A549 (cell line): Measurements from ENCODE around the gene HNF4A. TPM values are rescaled to one million over a fixed set of nuclear protein-coding genes. Genes with fewer than 3 reads are reported as not detected.

Experiments
- ATAC-seq, 2 experiments: fragments of 200-7000 bp in 1 of 2; fragments of >200 bp in 1 of 2; cut with Nextera tagmentation in 1 of 2; cut with Tn5 transposase in 1 of 2; 3 replicates each; pipeline versions ENCODE4 v1.8.0 to v1.9.1; 2018 to 2020; ENCODE audit warnings: mild to moderate bottlenecking in 1 of 2, moderate library complexity in 1 of 2
- CTCF ChIA-PET: fragments of 300-600 bp; sonication (Branson Sonifier 250); formaldehyde crosslinking; extraction: SDS; loops from one replicate; lab custom pipeline; 2021; ENCODE audit warnings: antibody characterized with exemption, inconsistent platforms; lab: Yijun Ruan, JAX
- POLR2A ChIA-PET: fragments of 350-600 bp; formaldehyde crosslinking; extraction: SDS; loops from one replicate; lab custom pipeline; 2021; ENCODE audit warnings: antibody characterized with exemption, inconsistent platforms; lab: Yijun Ruan, JAX
- DNase-seq, 2 experiments: peaks; one replicate each; pipeline versions ENCODE4 v3.0.0 to v3.0.0-alpha.2; 2011 to 2016; ENCODE audit warnings: low read depth in 1 of 2, low spot score in 1 of 2
- FAIRE-seq: peaks from 2 replicates; lab custom pipeline; 2011; peaks lifted over from hg19 to GRCh38; lab: Jason Lieb, UNC
- H3K27ac ChIP-seq, 2 experiments: fragments of >200 bp; sonication (Bioruptor Twin); formaldehyde crosslinking; 3 replicates each; pipeline ENCODE4 v1.5.1; 2016 to 2017
- H3K4me1 ChIP-seq: fragments of >200 bp; sonication (Bioruptor Twin); formaldehyde crosslinking; 3 replicates; pipeline ENCODE4 v1.6.1; 2016
- H3K4me2 ChIP-seq: fragments of >200 bp; sonication (Bioruptor Twin); formaldehyde crosslinking; 3 replicates; pipeline ENCODE4 v1.6.1; 2016
- H3K4me3 ChIP-seq: fragments of >200 bp; sonication (Bioruptor Twin); formaldehyde crosslinking; 3 replicates; pipeline ENCODE4 v1.5.1; 2016
- H3K9me3 ChIP-seq: fragments of >200 bp; sonication (Bioruptor Twin); formaldehyde crosslinking; 3 replicates; pipeline ENCODE4 v1.6.1; 2016
- ATOH8 ChIP-seq: fragments of 250-450 bp; sonication (Bioruptor Pico); IDR thresholded peaks from 2 replicates; pipeline ENCODE4 v1.5.0; 2020; ENCODE audit warnings: low read depth, mild to moderate bottlenecking, moderate library complexity
- FOSL2 ChIP-seq, 2 experiments: fragments of 450-650 bp in 1 of 2; fragments of >200 bp in 1 of 2; sonication (Bioruptor Twin) in 1 of 2; formaldehyde crosslinking; IDR thresholded peaks; 2 replicates each; pipeline versions ENCODE4 v1.5.0 to v1.6.1; 2016 to 2020; ENCODE audit warnings: mild to moderate bottlenecking in 1 of 2, moderate library complexity in 1 of 2
- GATA3 ChIP-seq: IDR thresholded peaks from 2 replicates; pipeline ENCODE4 v1.6.1; 2012; ENCODE audit warnings: borderline replicate concordance
- HMGXB4 ChIP-seq: fragments of 250-450 bp; sonication (Bioruptor Pico); IDR thresholded peaks from 2 replicates; pipeline ENCODE4 v1.5.0; 2021; ENCODE audit warnings: mild to moderate bottlenecking, moderate library complexity, borderline replicate concordance
- HOXB5 ChIP-seq: fragments of 250-450 bp; sonication (Bioruptor Pico); IDR thresholded peaks from 2 replicates; pipeline ENCODE4 v1.5.0; 2020; ENCODE audit warnings: mild to moderate bottlenecking, moderate library complexity
- JUNB ChIP-seq: fragments of >200 bp; sonication (Bioruptor Twin); formaldehyde crosslinking; IDR thresholded peaks from 2 replicates; pipeline ENCODE4 v1.6.1; 2016
- MYC ChIP-seq: IDR thresholded peaks from 2 replicates; pipeline ENCODE4 v1.6.1; 2012; ENCODE audit warnings: mild to moderate bottlenecking, inconsistent platforms, low read length, improper control_type of control experiment, borderline replicate concordance
- REST ChIP-seq: fragments of 200-600 bp; sonication (generic); IDR thresholded peaks from 2 replicates; pipeline ENCODE4 v1.6.1; 2016; ENCODE audit warnings: antibody characterized with exemption, mild to moderate bottlenecking, moderate library complexity
- SMC3 ChIP-seq: fragments of >200 bp; sonication (Bioruptor Twin); formaldehyde crosslinking; IDR thresholded peaks from 3 replicates; pipeline ENCODE4 v1.6.1; 2018; ENCODE audit warnings: inconsistent platforms
- WGBS: methylation state at CpG from one replicate; pipeline ENCODE4 v1.1.6; 2017; ENCODE audit errors: missing lambda C conversion rate; 5-methylcytosine and 5-hydroxymethylcytosine counted together
- polyA plus RNA-seq, 4 experiments: library from polyadenylated mRNA; depleted of rRNA in 3 of 4; stranded (reverse); fragments of >200 nt; fragmentation: RNase III in 1 of 4; extraction: RNeasy Plus Mini Kit Qiagen cat#74134 plus additional on column Dnase treatment in 1 of 4; gene quantifications; 2 replicates in 3 of 4; 3 replicates in 1 of 4; pipeline ENCODE4 v1.2.3, GENCODE V29; 2011 to 2017
- TF ChIP-seq, protein P1 (sequence below): IDR thresholded peaks from 2 replicates; pipeline ENCODE4 v1.6.1; 2012
- TF ChIP-seq, protein P2 (sequence below): fragments of >200 bp; sonication (Bioruptor Twin); formaldehyde crosslinking; IDR thresholded peaks from 2 replicates; pipeline ENCODE4 v1.6.1; 2016
- TF ChIP-seq, protein P3 (sequence below): fragments of 150-350 bp; IDR thresholded peaks from 2 replicates; pipeline ENCODE4 v1.6.1; 2014; ENCODE audit warnings: low read depth, mild to moderate bottlenecking, low read length

HNF4A gene
- polyA plus RNA-seq, 2 of the 4 experiments (the other 2 are of a cell fraction): 20.0 to 26.2 TPM

- ChIA-PET CTCF (interaction anchor here (0.7 to 1.8 kb wide), 8 partner anchors 10 to 248 kb away, joined by 3 to 5 read pairs (median 4); no protein-coding TSS in a partner anchor), POLR2A (no interaction called here)
These were observed 5.5 kb downstream of the HNF4A start for GRCh38 chr20:44361021-44361420.

More at GRCh38 chr20:44361021-44361420, 5.5 kb downstream of the HNF4A start:
- Histone ChIP-seq H3K4me3 (no peak overlapping the region), H3K4me1 (peaks cover 44% of the 10 kb centered on the region), H3K27ac (no peak overlapping the region; a peak in 2 of 6 replicates), H3K9me3 (no peaks in the 10 kb centered on the region), H3K4me2 (no peak overlapping the region)
- 65% methylated on average over 3 of the region's 3 CpGs for WGBS
- FAIRE-seq: no peak
- DNase-seq: no peak
- TF ChIP-seq REST (no peak), JUNB (no peak), HMGXB4 (CRISPR knock-in tag) (no peak), ATOH8 (CRISPR knock-in tag) (no peak), SMC3 (no peak), GATA3 (no peak), MYC (no peak), HOXB5 (no peak), FOSL2 (IDR thresholded peaks at IDR 0.05) (no peak), FOSL2 (CRISPR knock-in tag; IDR thresholded peaks at IDR 0.05) (no peak)
- TF ChIP-seq, protein P1, sequence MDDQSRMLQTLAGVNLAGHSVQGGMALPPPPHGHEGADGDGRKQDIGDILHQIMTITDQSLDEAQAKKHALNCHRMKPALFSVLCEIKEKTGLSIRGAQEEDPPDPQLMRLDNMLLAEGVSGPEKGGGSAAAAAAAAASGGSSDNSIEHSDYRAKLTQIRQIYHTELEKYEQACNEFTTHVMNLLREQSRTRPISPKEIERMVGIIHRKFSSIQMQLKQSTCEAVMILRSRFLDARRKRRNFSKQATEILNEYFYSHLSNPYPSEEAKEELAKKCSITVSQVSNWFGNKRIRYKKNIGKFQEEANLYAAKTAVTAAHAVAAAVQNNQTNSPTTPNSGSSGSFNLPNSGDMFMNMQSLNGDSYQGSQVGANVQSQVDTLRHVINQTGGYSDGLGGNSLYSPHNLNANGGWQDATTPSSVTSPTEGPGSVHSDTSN: no peak
- TF ChIP-seq, protein P2, sequence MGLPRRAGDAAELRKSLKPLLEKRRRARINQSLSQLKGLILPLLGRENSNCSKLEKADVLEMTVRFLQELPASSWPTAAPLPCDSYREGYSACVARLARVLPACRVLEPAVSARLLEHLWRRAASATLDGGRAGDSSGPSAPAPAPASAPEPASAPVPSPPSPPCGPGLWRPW: no peak
- TF ChIP-seq, protein P3, sequence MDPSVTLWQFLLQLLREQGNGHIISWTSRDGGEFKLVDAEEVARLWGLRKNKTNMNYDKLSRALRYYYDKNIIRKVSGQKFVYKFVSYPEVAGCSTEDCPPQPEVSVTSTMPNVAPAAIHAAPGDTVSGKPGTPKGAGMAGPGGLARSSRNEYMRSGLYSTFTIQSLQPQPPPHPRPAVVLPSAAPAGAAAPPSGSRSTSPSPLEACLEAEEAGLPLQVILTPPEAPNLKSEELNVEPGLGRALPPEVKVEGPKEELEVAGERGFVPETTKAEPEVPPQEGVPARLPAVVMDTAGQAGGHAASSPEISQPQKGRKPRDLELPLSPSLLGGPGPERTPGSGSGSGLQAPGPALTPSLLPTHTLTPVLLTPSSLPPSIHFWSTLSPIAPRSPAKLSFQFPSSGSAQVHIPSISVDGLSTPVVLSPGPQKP: no peak
- ATAC-seq: no peak
